ENCODE measurements around the gene PGS1. TPM values are rescaled to one million over a fixed set of nuclear protein-coding genes. Genes with fewer than 3 reads are reported as not detected.

PGS1 gene
- total and polyA plus RNA-seq, 2 of the 8 experiments (the other 6 are each of a cell fraction or from before 2014, with no cell fraction given) = 46.7 to 60.0 TPM

DNA sequence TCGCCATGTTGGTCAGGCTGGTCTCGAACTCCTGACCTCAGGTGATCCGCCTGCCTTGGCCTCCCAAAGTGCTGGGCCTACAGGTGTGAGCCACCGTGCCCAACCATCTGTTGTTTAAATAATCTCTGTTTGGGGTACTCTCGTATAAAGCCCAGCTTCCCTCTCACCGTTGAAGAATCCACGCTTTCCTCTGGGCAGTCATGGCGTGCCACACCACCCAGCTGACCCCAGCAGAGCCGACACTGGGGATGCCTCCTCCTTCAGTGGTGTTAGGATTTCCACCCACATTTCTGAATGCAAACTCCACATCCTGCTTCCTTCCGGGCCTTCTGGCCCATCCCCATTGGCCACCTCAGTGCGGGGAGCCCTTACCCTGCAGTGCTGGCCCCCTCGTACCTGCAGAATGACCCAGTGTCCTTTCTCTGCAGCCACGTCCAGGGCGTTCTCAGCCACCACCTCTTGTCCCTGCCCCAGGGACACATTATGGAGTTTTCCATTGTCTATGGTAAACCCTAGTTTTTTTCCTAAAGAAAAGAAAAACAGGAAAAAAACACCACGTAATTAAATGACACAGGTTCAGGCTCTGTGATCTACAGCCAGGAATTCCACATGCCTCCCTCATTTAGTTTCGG is 60.4 kb downstream of the PGS1 start (continued):
- TF ChIP-seq, protein P1, sequence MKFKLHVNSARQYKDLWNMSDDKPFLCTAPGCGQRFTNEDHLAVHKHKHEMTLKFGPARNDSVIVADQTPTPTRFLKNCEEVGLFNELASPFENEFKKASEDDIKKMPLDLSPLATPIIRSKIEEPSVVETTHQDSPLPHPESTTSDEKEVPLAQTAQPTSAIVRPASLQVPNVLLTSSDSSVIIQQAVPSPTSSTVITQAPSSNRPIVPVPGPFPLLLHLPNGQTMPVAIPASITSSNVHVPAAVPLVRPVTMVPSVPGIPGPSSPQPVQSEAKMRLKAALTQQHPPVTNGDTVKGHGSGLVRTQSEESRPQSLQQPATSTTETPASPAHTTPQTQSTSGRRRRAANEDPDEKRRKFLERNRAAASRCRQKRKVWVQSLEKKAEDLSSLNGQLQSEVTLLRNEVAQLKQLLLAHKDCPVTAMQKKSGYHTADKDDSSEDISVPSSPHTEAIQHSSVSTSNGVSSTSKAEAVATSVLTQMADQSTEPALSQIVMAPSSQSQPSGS (IDR thresholded peaks at IDR 0.05; ENCODE audit: low read length) = no peak
- TF ChIP-seq TEAD4 (IDR thresholded peaks at IDR 0.05; ENCODE audit: low read depth, low read length) (no peak), RNF2 (IDR thresholded peaks at IDR 0.05; ENCODE audit: borderline replicate concordance, low read depth, low read length, missing control alignments, poor library complexity, severe bottlenecking) (no peak), FOSL1 (IDR thresholded peaks at IDR 0.05; ENCODE audit: insufficient read depth, low read depth, low read length) (no peak), TAF7 (optimal IDR thresholded peaks at IDR 0.05; ENCODE audit: borderline replicate concordance, low read depth, low read length) (no peak)
- TF ChIP-seq, protein P2, sequence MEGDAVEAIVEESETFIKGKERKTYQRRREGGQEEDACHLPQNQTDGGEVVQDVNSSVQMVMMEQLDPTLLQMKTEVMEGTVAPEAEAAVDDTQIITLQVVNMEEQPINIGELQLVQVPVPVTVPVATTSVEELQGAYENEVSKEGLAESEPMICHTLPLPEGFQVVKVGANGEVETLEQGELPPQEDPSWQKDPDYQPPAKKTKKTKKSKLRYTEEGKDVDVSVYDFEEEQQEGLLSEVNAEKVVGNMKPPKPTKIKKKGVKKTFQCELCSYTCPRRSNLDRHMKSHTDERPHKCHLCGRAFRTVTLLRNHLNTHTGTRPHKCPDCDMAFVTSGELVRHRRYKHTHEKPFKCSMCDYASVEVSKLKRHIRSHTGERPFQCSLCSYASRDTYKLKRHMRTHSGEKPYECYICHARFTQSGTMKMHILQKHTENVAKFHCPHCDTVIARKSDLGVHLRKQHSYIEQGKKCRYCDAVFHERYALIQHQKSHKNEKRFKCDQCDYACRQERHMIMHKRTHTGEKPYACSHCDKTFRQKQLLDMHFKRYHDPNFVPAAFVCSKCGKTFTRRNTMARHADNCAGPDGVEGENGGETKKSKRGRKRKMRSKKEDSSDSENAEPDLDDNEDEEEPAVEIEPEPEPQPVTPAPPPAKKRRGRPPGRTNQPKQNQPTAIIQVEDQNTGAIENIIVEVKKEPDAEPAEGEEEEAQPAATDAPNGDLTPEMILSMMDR (IDR thresholded peaks at IDR 0.05; ENCODE audit: control extremely low read depth in 1 of 3, insufficient read depth in 1 of 3, low read depth in 1 of 3, low read length in 3 of 3) = no peak
